Measurements from ENCODE around the gene APMAP. TPM values are rescaled to one million over a fixed set of nuclear protein-coding genes. Genes with fewer than 3 reads are reported as not detected.
"Not testable (repeated sequence)": the region's sequence is repeated elsewhere in the genome, so short reads cannot be mapped to it uniquely, and the experiment has no call there.

The APMAP gene
- total and polyA plus RNA-seq, 9 of the 15 experiments (the other 6 are each of a cell fraction or from before 2014, with no cell fraction given): 6.7 to 18.2 (median 14.4) TPM

DNA sequence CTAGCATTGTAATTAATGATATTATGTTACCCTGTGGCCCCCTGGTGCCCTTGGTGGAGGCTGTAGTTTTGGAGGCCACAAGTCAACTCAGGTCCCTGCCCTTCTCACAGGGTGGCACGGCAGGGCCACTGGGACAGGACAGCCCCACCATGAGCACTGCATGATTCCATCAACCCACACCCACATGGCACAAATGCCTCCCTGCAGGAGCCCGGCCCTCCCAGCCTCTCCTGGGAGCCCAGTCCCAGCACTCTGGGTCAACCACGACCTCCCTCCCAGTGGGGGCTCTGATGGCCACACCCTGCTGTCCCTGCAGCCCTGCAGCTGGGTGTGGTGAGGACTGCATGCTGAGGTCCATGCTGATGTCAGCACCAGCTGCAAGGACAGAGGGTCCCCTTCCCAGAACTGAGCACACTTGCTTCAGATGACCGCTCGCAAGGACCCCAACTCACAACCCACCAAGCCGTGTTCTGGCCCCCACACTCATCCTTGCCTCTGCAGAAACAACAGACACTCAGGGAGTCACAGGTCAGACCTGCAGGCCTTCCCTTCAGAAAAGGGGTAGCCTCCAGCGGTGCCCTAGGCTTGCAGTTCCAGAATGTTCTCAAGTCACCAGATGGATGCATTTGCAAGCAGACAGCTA, 59.2 kb downstream of the APMAP start (continued):
- TF ChIP-seq, protein P1, sequence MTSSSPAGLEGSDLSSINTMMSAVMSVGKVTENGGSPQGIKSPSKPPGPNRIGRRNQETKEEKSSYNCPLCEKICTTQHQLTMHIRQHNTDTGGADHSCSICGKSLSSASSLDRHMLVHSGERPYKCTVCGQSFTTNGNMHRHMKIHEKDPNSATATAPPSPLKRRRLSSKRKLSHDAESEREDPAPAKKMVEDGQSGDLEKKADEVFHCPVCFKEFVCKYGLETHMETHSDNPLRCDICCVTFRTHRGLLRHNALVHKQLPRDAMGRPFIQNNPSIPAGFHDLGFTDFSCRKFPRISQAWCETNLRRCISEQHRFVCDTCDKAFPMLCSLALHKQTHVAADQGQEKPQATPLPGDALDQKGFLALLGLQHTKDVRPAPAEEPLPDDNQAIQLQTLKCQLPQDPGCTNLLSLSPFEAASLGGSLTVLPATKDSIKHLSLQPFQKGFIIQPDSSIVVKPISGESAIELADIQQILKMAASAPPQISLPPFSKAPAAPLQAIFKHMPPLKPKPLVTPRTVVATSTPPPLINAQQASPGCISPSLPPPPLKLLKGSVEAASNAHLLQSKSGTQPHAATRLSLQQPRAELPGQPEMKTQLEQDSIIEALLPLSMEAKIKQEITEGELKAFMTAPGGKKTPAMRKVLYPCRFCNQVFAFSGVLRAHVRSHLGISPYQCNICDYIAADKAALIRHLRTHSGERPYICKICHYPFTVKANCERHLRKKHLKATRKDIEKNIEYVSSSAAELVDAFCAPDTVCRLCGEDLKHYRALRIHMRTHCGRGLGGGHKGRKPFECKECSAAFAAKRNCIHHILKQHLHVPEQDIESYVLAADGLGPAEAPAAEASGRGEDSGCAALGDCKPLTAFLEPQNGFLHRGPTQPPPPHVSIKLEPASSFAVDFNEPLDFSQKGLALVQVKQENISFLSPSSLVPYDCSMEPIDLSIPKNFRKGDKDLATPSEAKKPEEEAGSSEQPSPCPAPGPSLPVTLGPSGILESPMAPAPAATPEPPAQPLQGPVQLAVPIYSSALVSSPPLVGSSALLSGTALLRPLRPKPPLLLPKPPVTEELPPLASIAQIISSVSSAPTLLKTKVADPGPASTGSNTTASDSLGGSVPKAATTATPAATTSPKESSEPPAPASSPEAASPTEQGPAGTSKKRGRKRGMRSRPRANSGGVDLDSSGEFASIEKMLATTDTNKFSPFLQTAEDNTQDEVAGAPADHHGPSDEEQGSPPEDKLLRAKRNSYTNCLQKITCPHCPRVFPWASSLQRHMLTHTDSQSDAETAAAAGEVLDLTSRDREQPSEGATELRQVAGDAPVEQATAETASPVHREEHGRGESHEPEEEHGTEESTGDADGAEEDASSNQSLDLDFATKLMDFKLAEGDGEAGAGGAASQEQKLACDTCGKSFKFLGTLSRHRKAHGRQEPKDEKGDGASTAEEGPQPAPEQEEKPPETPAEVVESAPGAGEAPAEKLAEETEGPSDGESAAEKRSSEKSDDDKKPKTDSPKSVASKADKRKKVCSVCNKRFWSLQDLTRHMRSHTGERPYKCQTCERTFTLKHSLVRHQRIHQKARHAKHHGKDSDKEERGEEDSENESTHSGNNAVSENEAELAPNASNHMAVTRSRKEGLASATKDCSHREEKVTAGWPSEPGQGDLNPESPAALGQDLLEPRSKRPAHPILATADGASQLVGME (CRISPR knock-in tag; IDR thresholded peaks at IDR 0.05): no peak
- TF ChIP-seq RCOR1 (IDR thresholded peaks at IDR 0.05; ENCODE audit: borderline replicate concordance in 1 of 2, low read depth in 2 of 2, low read length in 2 of 2) (no peak), HEY1 (CRISPR knock-in tag; IDR thresholded peaks at IDR 0.05; ENCODE audit: borderline replicate concordance) (no peak), NR3C1 (CRISPR knock-in tag; IDR thresholded peaks at IDR 0.05) (no peak), HDGF (IDR thresholded peaks at IDR 0.05) (no peak), ZBTB8A (IDR thresholded peaks at IDR 0.05; ENCODE audit: partially characterized antibody) (no peak)
- TF ChIP-seq, protein P2, sequence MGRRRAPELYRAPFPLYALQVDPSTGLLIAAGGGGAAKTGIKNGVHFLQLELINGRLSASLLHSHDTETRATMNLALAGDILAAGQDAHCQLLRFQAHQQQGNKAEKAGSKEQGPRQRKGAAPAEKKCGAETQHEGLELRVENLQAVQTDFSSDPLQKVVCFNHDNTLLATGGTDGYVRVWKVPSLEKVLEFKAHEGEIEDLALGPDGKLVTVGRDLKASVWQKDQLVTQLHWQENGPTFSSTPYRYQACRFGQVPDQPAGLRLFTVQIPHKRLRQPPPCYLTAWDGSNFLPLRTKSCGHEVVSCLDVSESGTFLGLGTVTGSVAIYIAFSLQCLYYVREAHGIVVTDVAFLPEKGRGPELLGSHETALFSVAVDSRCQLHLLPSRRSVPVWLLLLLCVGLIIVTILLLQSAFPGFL (CRISPR knock-in tag; IDR thresholded peaks at IDR 0.05): no peak

DNA sequence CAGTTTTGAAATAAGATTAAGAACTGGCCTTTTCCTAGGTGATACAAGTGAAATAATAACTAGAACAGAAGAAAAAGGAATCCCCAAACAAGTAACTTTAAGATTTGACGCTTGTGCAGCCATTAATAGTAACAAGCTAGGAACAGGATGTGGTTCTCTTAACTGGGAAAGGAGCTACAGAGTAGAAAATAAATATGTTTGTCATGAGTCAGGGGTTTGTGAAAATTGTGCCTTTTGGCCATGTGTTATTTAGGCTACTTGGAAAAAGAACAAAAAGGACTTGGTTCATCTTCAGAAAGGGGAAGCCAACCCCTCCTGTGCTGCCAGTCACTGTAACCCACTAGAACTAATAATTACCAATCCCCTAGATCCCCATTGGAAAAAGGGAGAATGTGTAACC, 60.7 kb downstream of the APMAP start:
- H3K4me2 ChIP-seq (ENCODE audit: insufficient read depth, low read length); DNase-seq (ENCODE audit: extremely low read depth in 1 of 4, low spot score in 3 of 4); in situ Hi-C loops (cut with MboI); H4K20me1 ChIP-seq (replicated peaks; ENCODE audit: control insufficient read depth, insufficient read depth, low read length); H3K4me1 ChIP-seq (replicated peaks in 1 of 2; ENCODE audit: control insufficient read depth in 2 of 2, insufficient read depth in 2 of 2, low read length in 2 of 2); FAIRE-seq; CTCF ChIA-PET (ENCODE audit: low intra/inter-chr PET ratio); H3K9me1 ChIP-seq (ENCODE audit: control insufficient read depth, insufficient read depth, low read length); H3K9ac ChIP-seq (ENCODE audit: insufficient read depth in 1 of 2, low read depth in 2 of 2, low read length in 2 of 2); H2AFZ ChIP-seq (ENCODE audit: low read depth, low read length); H3K27me3 ChIP-seq (ENCODE audit: control insufficient read depth in 2 of 2, insufficient read depth in 2 of 2, low read length in 2 of 2); BruUV-seq (replicated peaks); POLR2A ChIA-PET; H3K4me3 ChIP-seq; H3K27ac ChIP-seq (ENCODE audit: extremely low read depth, low read depth, low read length); H3K79me2 ChIP-seq (ENCODE audit: control insufficient read depth, insufficient read depth, low read length); H3K36me3 ChIP-seq (ENCODE audit: control insufficient read depth, insufficient read depth, low read length); H3K9me3 ChIP-seq (replicated peaks; ENCODE audit: control insufficient read depth, insufficient read depth, low read depth, low read length); intact Hi-C loops (cut with micrococcal nuclease); ATAC-seq: not testable (repeated sequence)
- 0% methylated on average over 1 of the region's 1 CpG for WGBS (ENCODE audit: insufficient coverage, low coverage, missing lambda C conversion rate)

All from K562 (cell line).